Measurements from ENCODE around the gene C10orf90.

Gene C10orf90

GRCh38 chr10:126687121-126687606 lies 16.7 kb upstream of the C10orf90 start:
- H3K4me3 ChIP-seq (ENCODE audit: low read depth, low read length), result no peak overlapping the region
- TF ChIP-seq, protein P1, sequence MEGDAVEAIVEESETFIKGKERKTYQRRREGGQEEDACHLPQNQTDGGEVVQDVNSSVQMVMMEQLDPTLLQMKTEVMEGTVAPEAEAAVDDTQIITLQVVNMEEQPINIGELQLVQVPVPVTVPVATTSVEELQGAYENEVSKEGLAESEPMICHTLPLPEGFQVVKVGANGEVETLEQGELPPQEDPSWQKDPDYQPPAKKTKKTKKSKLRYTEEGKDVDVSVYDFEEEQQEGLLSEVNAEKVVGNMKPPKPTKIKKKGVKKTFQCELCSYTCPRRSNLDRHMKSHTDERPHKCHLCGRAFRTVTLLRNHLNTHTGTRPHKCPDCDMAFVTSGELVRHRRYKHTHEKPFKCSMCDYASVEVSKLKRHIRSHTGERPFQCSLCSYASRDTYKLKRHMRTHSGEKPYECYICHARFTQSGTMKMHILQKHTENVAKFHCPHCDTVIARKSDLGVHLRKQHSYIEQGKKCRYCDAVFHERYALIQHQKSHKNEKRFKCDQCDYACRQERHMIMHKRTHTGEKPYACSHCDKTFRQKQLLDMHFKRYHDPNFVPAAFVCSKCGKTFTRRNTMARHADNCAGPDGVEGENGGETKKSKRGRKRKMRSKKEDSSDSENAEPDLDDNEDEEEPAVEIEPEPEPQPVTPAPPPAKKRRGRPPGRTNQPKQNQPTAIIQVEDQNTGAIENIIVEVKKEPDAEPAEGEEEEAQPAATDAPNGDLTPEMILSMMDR (IDR thresholded peaks at IDR 0.05; ENCODE audit: borderline replicate concordance, insufficient read depth, low read depth, low read length), result no peak

- H3K4me3 ChIP-seq (ENCODE audit: low read depth, low read length), result no peak overlapping the region
- TF ChIP-seq, protein P1 (IDR thresholded peaks at IDR 0.05; ENCODE audit: borderline replicate concordance, insufficient read depth, low read depth, low read length), result no peak
These were observed 16.2 kb upstream of the C10orf90 start for GRCh38 chr10:126686719-126687118.

DNA sequence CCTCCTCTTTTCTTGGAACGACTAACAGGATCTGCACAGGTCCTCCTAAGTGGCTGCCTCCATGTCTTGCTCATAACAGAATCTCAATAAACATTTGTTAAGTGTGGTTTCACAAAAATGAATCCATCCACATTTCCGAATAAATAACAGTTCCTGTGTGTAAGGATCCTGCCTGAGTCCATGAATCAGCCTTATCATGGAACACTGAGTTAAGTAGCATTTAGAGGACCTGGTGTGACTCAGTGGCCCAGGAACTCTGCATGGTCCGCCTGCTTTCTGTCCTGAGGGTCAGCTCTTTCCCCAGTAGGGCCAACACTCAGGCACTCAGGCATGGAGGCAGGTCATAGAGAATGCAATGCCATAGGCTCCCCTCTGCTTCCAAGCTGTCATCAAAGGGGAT lies 15.8 kb upstream of the C10orf90 start:
- TF ChIP-seq, protein P1 (IDR thresholded peaks at IDR 0.05; ENCODE audit: borderline replicate concordance, insufficient read depth, low read depth, low read length), result no peak
- no peak overlapping the region for H3K4me3 ChIP-seq (ENCODE audit: low read depth, low read length)

- H3K4me3 ChIP-seq (ENCODE audit: low read depth, low read length), result no peak overlapping the region
- TF ChIP-seq, protein P1 (IDR thresholded peaks at IDR 0.05; ENCODE audit: borderline replicate concordance, insufficient read depth, low read depth, low read length), result no peak
These were observed 15.3 kb upstream of the C10orf90 start for GRCh38 chr10:126685756-126686155.

DNA sequence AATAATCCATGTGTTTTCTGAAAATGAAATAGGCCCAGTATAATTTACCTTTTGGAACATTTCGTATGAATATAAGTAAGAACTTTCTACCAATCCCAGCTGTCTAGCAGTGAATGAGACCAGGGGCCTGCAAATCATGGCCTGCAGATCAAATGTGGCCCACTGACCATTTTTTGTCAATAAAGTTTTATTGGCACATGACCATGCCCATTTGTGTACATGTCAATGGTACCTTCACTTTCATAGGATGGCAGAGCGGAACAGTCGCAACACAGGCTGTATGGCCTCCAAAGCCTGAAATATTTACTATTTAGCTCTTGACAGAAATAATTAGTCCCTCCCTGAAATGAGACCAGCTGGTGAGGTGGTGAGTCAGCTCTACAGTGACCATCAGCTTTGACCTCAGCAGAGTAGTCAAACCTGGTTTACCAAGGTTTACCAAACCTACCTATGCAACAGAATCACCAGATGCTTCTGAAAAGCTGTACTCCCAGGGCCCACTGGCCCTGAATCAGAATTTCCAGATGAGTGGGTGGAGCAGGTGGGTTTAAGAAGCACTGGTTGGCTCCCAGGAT lies 13.8 kb upstream of the C10orf90 start:
- no peak overlapping the region for H3K4me3 ChIP-seq (ENCODE audit: low read depth, low read length)
- TF ChIP-seq, protein P1 (IDR thresholded peaks at IDR 0.05; ENCODE audit: borderline replicate concordance, insufficient read depth, low read depth, low read length), result no peak

DNA sequence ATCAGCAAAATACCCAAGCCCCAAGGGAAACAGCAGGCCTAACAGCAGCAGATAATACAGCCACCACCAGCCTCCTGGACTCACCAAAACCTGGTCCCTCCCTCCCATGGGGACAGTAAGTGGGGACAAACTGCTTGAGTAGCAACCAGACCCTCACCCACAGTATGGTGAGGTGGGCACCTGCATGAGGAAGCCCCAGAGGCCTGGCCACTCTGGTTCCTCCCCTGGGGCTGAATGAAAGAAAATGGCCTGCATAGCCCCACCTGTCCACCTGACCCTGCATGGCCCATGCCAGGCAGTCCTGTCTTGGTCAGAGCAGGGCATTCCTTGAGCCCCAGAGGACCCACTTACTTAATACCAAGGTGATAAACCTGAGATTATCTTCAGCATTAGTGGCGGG lies 13.0 kb upstream of the C10orf90 start:
- TF ChIP-seq, protein P1 (IDR thresholded peaks at IDR 0.05; ENCODE audit: borderline replicate concordance, insufficient read depth, low read depth, low read length), result no peak
- H3K4me3 ChIP-seq (ENCODE audit: low read depth, low read length), result no peak overlapping the region

DNA sequence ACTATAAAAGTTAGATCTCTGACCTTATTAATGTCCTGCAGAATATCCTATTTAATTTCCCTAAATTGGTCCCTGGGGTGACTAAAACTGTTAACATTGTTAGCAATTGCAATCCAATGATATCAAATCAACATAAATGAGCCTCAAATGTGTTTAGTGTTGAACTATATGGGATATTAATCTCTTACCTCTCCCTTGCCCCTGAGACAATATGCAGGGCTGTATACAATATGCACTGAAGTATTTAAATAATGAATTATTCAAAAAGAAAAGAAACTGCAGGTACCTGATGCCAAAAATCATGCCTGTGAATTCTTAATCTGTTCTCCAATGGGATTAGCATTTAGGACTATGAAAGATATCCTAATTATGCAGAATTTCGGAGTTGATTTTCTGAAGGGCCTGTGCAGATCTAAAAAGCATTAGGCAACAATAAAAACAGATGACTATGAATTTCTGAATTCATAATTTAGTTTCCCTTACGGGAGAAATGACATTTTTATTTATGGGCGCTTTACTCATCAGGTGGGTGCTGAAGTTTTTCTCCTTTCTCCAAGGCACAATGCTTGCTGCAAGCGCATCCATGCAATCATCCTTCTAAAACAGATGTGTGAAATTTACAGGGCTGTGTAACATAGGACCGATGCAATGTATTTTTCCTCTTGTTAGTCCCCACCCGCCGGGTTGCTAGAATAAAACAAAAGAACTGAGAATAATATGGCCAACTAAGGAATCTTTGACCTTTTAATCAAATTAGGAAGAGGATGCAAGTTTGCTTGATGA lies 5.4 kb upstream of the C10orf90 start:
- no peak overlapping the region for H3K4me3 ChIP-seq (ENCODE audit: low read depth, low read length)
- TF ChIP-seq, protein P1 (IDR thresholded peaks at IDR 0.05; ENCODE audit: borderline replicate concordance, insufficient read depth, low read depth, low read length), result no peak

Measured in GM12875 (cell line).